HG02973 (cell line): ENCODE measurements around the gene ANTXR1.

Experiments
- ATAC-seq: cut with Tn5 transposase; IDR thresholded peaks from one replicate; pipeline ENCODE4 v1.9.1; 2021; ENCODE audit warnings: moderate library complexity; ENCODE audit not compliant: unreplicated experiment

The ANTXR1 gene

DNA sequence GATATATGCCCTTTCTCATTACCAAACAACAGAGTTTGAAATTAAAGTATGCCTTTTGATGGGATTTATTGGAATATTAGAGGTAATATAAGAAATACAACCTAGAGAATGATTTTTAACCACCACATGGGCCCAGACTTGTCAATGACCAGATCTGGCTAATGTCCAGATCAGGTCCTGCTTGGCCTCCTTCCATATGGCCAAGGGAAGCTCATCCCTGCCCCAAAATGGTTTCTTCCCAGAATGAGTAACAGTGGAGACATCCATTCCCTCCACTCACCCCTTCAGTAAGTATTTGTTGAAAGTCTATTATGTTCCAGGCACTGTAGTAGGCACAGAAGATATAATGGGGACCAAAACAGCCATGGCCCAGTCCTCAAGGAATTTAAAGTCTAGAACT is 54.9 kb downstream of the ANTXR1 start:
- ATAC-seq, result no peak

- no peak for ATAC-seq
These were observed 58.0 kb downstream of the ANTXR1 start for GRCh38 chr2:69070969-69071368.

GRCh38 chr2:69073928-69074570 is 61.1 kb downstream of the ANTXR1 start:
- ATAC-seq, result no peak

GRCh38 chr2:69074918-69075317 is 61.9 kb downstream of the ANTXR1 start:
- ATAC-seq, result no peak

- ATAC-seq, result no peak
These were observed 62.5 kb downstream of the ANTXR1 start for GRCh38 chr2:69075486-69075885.

DNA sequence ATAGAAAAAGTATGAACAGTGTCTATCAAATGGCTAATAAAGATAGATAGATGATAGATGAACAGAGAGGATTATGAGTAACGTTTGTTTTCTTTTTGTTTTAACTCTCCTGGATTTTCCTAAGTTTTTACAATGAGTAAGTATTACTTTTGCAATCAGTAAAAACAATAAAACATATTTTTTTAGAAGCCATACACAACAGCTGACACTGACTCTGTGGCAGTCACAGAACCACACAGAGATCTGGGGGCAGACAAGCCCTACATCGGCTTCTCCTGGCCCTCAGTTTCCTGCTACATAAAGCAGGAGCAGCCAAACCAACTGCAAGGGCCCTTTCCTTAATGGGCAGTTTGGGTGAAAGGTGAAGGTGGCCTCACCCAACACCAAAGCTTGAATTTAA is 63.6 kb downstream of the ANTXR1 start:
- ATAC-seq, result no peak

DNA sequence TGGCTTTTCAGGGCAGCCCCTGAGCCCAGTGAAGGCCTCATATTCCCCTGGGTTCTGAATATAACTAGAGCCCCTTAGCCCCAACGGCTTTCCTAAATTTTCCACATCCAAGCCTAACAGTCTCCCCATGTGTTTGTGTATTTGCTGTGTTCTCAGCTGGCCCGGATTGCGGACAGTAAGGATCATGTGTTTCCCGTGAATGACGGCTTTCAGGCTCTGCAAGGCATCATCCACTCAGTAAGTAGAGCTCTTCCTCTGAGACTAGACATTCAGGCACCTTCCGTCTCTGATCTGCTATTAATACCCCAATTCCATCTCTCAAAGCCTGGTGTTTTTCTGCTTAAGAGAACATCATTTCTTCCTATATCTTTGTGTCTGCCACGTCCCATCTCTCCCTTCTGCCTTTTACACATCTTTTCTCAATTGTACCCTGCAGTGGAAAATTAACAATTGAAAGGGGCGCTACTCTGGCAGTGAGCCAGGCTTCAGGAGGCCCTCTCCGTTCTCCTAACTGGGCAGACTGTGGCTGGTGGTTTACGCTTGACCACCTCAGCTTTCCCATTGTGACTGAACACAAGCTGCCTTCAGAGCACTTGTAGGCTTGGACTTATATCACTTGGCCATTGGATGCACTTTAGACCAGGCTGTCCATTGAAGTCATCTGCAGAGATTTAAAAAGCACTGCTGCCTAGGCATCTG is 64.4 kb downstream of the ANTXR1 start:
- ATAC-seq, result no peak

GRCh38 chr2:69080071-69080470 is 67.1 kb downstream of the ANTXR1 start:
- ATAC-seq, result no peak

DNA sequence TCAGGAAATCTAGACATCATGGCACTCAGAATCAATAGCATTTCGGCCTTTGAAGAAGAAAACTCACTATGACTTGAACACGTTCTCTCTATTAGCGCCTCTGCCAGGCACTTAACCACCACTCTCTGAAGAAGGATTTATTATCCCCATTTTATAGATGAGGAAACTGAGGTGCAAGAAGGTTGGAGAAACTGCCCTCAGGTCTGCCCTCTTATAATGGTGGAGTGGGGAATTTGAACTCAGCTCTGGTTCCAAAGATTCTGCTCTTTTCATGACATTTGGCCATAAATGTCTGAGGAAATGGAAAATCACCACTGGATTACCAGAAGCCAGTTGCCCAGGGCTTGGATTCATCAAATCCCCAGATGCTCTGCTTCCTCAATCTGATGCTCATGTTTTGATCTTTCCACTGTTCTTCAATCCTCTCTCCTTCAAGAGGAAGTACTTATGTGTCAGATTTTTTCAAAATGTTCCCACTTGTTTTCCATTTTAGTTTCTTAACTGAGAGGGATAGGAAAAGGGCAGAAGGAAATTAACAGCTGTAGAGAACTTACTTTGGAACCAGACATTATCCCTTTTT is 68.1 kb downstream of the ANTXR1 start:
- no peak for ATAC-seq

DNA sequence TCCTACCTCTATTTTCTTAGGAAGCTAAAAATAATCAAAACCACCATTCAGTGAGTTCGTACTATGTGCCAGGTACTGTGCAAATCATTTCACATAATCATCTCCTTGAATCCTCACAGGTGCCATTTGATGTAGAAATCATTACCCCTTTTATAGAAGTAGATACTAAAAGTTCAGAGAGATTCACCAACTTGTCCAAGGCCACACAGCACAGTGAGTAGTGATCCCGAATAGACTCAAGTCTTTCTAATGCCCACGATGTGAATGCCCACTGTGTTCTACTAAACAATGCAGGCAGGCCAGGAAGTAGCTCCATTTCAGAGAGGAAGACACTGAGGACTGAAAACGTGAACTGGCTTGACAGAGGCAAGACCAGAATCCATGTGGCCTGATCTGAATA is 68.8 kb downstream of the ANTXR1 start:
- no peak for ATAC-seq

- no peak for ATAC-seq
These were observed 69.5 kb downstream of the ANTXR1 start for GRCh38 chr2:69082430-69082997.

DNA sequence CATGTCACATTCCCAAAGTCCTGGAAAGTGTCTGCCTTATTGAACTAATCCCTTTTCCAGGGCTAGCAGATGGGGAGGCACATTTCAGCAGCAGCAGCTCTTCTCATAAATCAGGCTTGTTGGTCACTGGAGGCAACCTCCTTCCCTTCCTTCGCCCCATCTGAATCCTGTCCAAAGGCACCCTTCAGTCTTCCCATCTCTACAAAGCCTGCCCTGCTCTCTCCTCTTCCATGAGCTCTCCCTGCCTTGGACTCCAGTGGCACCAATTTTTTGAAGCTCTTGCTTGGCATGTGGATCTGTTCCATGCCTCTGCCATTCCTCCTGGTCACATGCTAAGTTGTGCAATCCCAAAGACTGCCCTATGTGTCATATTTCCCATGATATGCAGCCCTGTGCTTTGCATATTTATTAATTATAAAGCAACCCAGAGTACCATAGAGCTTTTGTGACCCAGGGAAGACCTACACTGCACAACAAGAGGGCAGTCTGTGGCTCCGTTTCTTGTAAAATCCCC is 70.3 kb downstream of the ANTXR1 start:
- ATAC-seq, result no peak

GRCh38 chr2:69084492-69084891 is 71.5 kb downstream of the ANTXR1 start:
- no peak for ATAC-seq

GRCh38 chr2:69086466-69086865 is 73.5 kb downstream of the ANTXR1 start:
- ATAC-seq, result no peak

DNA sequence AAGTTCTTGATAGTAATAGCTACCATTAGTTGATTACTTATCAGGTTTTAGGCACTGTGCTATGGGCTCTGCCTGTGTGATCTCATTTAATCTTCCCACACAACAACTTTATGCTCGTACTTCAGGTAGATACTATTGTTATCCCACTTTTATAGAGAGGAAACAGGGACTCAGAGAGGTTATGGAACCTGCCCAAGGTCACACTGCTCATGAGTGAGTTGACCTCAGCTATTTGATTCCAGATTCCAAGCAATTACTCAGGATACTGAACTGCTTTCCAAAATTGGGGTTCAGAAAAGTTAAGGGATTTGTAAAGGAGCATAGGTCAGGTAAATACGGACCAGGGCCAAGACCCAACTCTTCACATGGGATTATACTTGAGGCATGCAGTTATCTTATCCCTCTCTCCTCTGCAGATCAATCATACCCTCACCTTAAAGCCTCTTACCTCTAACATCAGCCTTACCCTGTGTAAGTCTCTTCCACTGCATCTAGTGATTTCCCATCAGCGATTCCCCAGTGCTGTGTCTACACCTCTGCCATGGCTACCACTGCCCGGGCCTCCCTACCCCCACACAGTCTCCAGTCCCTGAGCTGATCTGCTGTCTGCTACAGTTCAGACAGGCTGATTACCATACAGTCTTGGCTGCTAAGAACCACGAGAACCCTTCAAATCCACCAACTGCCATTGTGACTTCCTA is 74.4 kb downstream of the ANTXR1 start:
- no peak for ATAC-seq

- ATAC-seq, result no peak
These were observed 74.9 kb downstream of the ANTXR1 start for GRCh38 chr2:69087912-69088240.

DNA sequence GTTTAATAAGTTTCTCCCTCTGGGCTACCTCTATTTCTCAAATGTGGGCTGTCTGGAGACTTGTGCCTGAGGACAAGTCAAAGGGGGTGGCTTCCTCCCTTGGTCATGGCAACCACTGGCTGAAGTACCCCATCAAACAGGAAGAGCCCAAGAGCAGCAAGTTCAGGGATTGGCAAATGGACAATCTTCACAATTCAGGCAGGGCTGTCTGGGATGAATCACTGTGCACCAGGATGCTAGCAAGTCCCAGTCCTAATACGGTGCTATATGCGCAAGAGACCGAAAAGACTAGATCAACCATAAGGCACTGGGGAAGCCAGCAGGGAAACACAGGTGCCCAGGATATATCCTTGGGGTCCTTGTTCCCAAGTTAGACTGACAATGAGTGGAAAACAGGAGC is 75.5 kb downstream of the ANTXR1 start:
- ATAC-seq, result no peak

DNA sequence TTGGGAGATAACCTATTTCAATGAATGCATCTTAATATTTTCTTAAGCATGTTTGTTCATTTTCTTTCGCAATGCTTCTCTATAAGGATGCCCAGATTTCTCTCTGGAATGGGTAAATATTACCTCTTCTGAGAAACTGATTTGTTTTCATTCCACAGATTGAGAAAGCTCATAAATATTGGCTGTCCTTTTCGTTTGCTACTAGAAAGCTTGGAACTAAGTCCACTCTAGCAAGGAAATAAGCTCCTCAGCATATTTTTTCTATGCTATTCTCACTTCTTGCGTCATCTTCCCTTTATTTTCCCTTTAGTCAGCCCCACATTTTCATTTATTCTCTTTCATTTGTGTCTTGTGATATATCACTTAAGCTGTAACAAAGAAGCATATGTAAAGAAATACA is 76.3 kb downstream of the ANTXR1 start:
- ATAC-seq, result no peak

DNA sequence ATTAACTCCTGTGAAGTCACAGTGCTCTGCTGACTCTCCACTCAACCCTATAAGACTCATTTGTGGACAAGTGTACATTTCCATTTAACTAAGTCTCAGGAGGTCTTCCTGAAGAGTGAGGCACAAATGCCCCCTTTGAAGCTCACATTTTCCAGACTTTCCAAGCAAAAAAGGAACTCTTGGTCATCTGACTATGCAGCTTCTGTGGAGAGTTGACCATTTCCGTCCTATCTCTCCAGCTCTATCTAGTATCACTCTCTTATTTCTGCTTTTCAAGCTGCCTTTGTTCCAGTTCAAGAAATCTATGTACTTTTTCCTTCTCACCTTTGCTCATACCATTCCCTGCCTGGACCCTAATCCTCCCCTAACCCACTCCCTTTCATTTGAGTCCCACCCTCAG is 77.0 kb downstream of the ANTXR1 start:
- ATAC-seq, result no peak

DNA sequence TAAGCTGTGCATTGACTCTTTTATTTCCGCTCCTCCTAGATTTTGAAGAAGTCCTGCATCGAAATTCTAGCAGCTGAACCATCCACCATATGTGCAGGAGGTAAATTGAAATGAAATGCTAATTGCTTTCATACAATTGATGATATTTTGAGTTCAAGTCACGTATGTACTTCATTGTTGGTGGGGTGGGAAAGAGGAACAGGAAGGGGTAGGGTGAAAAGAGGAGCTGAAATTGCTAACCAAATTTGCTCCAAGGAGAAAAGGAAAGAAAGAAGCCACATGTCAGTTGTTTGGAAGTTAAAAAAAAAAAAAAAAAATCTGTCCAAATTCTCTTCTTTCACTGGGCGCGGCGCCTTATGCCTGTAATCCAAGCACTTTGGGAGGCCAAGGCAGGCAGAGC is 77.8 kb downstream of the ANTXR1 start:
- no peak for ATAC-seq

DNA sequence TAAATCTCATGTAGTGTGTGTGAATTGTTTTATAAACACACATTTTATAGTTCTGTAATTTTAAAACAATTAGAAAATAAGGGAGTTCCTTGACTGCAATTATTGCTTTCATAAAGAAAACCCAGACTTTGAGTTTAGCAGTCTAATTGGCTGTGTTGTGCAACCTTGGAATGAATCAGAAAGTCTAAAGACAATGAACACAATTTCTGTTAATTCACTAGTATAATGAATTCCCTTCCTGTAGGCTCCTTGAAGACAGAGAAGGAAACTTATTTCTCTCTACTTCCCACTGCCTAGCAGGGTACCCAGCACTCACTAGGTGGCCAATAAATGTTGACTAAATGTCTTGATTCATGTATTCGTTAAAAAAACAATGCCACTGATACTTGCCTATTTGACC is 79.9 kb downstream of the ANTXR1 start:
- no peak for ATAC-seq

DNA sequence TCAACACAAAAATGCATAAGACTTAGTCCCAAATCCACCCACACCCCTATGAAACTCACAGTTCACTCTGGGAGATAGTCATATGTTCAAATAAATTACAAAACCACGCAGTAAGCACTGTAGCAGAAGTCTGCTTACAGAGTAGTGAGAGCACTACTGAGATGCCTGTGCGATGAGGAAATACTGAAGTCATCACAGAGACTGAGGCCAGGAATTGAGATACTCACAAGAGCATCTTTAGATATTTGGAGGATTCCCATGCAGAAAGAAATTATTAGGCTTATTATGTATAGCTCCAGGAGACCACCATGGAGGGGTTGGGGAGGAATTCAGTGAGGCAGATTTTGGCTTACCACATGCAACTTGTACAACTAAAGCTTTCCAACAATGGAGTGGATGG is 82.3 kb downstream of the ANTXR1 start:
- ATAC-seq, result no peak
